Activated CD4-positive, alpha-beta T cell treated with anti-CD3 and anti-CD28 coated beads, Interleukin-2, amount 50 U/mL, for 48 hours (primary cell): ENCODE results near the gene SIAE.
A peak's percentile ranks its signal among the peaks of the same experiment; 100 is the strongest.
"Not testable (repeated sequence)": the region's sequence is repeated elsewhere in the genome, so short reads cannot be mapped to it uniquely, and the experiment has no call there.

Experiments used
- DNase-seq, 2 experiments: peaks; one replicate each; pipeline ENCODE4 v3.0.0-alpha.2; 2020

The SIAE gene

GRCh38 chr11:124622531-124623451 lies 50.7 kb downstream of the SIAE start, which contains the start of gene TBRG1:
TBRG1 (plus strand) TSS chr11:124622864; CDS start chr11:124623084, 220 bp downstream.
- peak; percentile 81 to 85 for DNase-seq

GRCh38 chr11:124618863-124619262 lies 54.7 kb downstream of the SIAE start:
- no peak for DNase-seq

DNA sequence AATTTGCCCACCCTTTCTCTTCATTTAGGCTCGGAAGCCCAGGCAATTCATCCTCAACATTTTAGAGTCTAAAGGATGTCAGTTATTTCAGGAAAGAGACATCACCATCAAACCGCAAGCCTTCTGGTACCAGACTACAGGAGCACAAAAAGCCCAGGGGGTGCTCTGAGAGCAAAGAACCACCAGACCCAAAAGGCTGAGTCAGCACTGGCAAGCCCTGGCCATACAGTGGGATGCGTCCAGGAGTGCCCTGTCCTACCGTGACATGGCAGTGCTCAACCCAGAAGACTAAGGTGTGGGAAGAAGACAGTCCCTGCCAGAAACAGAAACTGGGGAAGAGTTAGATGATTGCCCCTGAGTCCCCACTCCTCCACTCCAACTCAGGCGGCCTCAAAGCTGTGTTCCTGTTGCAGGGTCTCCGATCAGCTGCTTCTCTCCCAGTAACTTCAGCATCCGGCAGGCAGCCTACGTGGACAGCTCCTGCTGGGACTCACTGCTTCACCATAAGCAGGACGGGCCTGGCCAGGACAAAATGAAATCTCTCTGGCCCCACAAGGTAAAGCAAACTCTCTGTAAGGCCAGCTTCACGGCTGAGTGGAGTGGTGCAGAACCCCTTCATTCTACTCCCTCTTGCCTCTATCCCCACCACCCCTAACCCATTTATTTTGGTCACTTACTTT lies 60.8 kb downstream of the SIAE start:
- no peak for DNase-seq

- no peak for DNase-seq
Observed at GRCh38 chr11:124612045-124612444, 61.5 kb downstream of the SIAE start.

DNA sequence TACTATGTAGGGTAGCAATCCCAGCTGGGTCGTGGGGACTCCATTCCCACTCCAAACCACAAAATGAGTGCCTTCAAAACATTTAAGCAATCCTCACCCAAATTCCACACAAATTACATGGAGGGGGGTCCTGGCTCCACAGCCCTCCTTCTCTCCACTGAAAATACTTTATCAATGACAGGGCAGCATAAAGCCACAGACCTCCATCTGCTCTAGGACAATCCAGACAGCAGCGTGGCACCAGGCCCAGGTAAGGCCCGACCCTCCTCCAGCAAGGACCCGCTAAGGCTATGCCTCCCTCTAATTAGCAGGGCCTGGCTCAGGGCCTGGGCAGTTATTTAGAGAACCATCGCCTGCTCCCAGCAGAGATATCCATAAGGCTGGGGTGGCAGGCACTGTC lies 62.5 kb downstream of the SIAE start, which contains the start of gene PANX3:
PANX3 (plus strand) TSS at position 365 of the 400 bp plus-strand sequence. CDS start 129 bp downstream, outside the sequence.
- no peak for DNase-seq

GRCh38 chr11:124610295-124610694 lies 63.2 kb downstream of the SIAE start:
- DNase-seq = no peak

DNA sequence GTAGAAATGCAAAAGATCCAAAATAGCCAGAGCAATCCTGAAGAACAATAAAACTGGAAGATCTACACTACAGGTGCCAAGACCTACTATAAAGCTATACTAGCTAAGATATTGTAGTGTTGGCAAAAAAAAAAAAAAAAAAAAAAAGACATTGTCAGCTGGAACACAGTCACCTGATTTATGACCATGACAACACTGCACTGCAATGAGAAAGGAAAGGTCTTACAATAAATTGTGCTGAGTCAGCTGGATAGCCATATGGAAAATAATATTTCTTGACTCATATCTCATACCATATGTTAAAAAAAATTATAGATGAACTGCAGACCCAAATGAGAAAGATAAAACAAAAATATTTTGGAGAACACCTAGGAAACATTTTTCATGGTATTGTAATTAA lies 65.4 kb downstream of the SIAE start:
- DNase-seq = no peak

DNA sequence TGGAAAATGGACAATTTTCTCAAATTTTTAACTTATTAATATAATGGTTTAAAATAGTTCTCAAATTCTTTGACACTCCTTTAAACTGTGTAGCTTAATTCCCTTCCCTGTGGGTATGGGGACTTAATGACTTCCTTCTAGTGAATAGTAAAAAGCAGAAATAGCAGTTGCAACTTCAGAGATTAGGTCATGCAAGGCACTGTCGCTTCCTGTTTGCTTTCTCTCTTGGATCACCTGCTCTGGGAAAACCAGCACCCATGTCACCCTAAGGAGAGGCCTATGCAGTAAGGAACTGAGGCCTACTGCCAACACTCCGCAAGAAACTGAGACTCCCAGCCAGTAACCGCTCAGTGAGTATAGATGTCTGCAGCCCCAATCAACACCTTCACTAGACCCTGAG lies 67.8 kb downstream of the SIAE start:
- DNase-seq = no peak

DNA sequence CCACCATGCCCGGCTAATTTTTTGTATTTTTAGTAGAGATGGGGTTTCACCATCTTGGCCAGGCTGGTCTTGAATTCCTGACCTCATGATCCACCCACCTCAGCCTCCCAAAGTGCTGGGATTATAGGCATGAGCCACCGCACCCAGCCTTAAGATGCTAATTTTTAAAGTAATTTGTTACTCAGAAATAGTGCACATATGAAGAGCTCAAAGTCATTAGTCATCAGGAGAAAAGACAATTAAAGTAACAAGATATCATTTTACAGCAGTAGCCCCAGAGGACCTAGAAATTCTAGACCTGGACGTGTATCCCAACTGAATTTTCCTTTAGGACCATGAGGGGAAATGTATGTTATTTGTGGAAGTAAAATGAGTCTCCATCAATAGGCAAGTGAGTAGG lies 70.8 kb downstream of the SIAE start:
- not testable (repeated sequence) for DNase-seq

- no peak for DNase-seq
Observed at GRCh38 chr11:124602193-124602592, 71.3 kb downstream of the SIAE start.

GRCh38 chr11:124600621-124601320 lies 72.8 kb downstream of the SIAE start:
- no peak for DNase-seq

DNA sequence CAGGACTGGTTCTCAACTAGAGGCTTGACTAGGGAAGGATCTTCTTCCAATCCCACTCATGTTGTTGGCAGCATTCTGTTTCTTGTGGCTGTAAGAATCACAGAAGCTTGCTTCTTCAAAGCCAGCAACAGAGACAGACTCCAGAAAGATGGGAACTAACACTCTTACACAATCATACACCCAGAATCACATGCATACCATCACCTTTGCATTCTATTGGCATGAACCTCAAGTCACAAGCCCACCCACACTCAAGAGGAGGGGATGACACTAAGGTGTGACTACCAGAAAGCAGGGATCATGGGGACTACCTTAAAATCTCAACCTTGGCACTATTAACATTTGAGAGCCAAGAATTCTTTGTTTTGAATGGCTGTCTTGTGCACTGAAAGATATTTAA lies 75.9 kb downstream of the SIAE start:
- DNase-seq = no peak

DNA sequence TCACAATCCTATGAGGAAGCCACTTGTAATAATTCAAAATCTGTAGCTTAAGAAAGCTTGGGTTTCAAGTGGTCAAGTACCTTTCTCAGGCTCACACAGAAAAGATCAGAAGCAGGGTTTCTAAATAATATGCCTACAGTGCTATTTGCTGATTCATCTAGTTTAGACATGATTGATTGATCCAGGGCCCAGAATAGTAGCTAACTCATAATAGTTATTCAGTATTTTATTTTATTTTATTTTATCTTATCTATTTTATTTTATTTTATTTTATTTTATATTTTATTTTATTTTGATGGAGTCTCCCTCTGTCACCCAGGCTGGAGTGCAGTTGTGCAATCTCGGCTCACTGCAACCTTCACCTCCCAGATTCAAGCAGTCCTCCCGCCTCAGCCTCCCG lies 78.2 kb downstream of the SIAE start:
- no peak for DNase-seq

- no peak for DNase-seq
Observed at GRCh38 chr11:124592627-124593026, 80.9 kb downstream of the SIAE start.

GRCh38 chr11:124591430-124591829 lies 82.1 kb downstream of the SIAE start:
- DNase-seq = no peak

- peak; percentile 35 to 59 for DNase-seq
Observed at GRCh38 chr11:124586238-124586860, 87.2 kb downstream of the SIAE start.

DNA sequence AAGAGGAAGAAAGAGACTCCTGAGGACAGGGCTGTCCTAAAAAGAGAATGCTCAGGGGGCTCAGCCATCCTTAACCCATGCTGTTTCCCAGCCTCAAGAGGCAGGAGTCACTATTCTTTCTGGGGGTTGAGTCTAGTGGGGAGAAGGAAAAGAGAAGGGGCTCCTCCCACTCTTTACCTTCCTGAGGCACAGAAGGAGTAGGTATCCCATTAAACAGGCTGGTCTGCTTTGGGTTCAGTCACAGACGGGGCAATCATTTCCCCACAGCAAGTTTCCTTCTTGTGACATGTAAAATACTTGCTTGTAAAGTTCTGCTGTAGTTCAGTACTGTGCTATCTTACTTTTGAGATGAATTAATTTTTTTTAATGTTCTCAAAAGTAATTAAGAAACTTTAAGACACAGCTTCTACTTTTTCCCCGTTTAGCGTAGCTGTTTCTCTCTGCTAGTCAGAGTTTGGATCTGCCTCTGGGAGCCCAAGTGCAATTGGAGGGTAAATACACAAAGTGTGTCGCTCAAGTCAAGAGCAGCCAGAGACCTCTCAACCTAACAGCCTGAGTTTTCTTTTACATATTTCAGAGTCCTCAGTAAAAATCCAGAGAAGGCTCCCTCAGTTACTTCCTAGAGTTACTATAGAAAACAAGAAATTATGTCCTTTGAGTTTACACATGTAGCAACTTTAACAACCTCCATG lies 88.7 kb downstream of the SIAE start:
- no peak for DNase-seq

- no peak for DNase-seq
Observed at GRCh38 chr11:124583781-124584180, 89.8 kb downstream of the SIAE start.
